Panc1 (cell line): ENCODE measurements around the gene EGFR. TPM values are rescaled to one million over a fixed set of nuclear protein-coding genes. Genes with fewer than 3 reads are reported as not detected.
A peak's percentile ranks its signal among the peaks of the same experiment; 100 is the strongest.

Experiments
- ATAC-seq: fragments of 200-7000 bp; cut with Tn5 transposase; 2 replicates; pipeline ENCODE4 v1.9.1; 2020; ENCODE audit warnings: mild to moderate bottlenecking, moderate library complexity
- BruUV-seq: library from RNA; stranded (reverse); fragments of 400-500 nt; replicated peaks from 2 replicates; lab custom pipeline; 2021; lab: Mats Ljungman, UMichigan
- CTCF ChIA-PET: fragments of 300-600 bp; sonication (Branson Sonifier 250); formaldehyde crosslinking; loops from one replicate; lab custom pipeline; 2022; ENCODE audit warnings: antibody characterized with exemption; lab: Charles Lee
- POLR2A ChIA-PET: fragments of 300-600 bp; sonication (Branson Sonifier 250); formaldehyde crosslinking; loops from one replicate; lab custom pipeline; 2022; ENCODE audit warnings: antibody characterized with exemption; lab: Charles Lee
- DNase-seq: peaks from one replicate; pipeline ENCODE4 v3.0.0-alpha.2; 2010; ENCODE audit warnings: low read depth, low spot score
- H3K27ac ChIP-seq: 2 replicates; pipeline ENCODE4 v1.5.1; 2011; ENCODE audit warnings: mild to moderate bottlenecking, low read length, inconsistent platforms
- H3K27me3 ChIP-seq: fragments of 200-500 bp; sonication (Bioruptor generic); 2 replicates; pipeline ENCODE4 v1.6.0; 2014; ENCODE audit warnings: low read length, inconsistent platforms; ENCODE audit not compliant: control insufficient read depth, insufficient read depth
- H3K36me3 ChIP-seq: fragments of 200-500 bp; sonication (Bioruptor generic); 2 replicates; pipeline ENCODE4 v1.5.1; 2014; ENCODE audit warnings: inconsistent platforms, mild to moderate bottlenecking, low read length, moderate library complexity; ENCODE audit not compliant: control insufficient read depth, insufficient read depth
- H3K4me1 ChIP-seq: 2 replicates; pipeline ENCODE4 v1.5.1; 2011; ENCODE audit warnings: inconsistent platforms, mild to moderate bottlenecking, low read length, moderate library complexity; ENCODE audit not compliant: control insufficient read depth, insufficient read depth
- H3K4me3 ChIP-seq, 2 experiments: 2 replicates each; pipeline ENCODE4 v1.5.1; 2011 to 2012; ENCODE audit warnings: low read depth in 2 of 2, low read length in 2 of 2, mild to moderate bottlenecking in 2 of 2, inconsistent platforms in 1 of 2, moderate library complexity in 1 of 2
- H3K9me3 ChIP-seq: fragments of 200-500 bp; sonication (Bioruptor generic); 2 replicates; pipeline ENCODE4 v1.5.1; 2014; ENCODE audit warnings: low read depth, mild to moderate bottlenecking, inconsistent platforms, low read length, moderate library complexity; ENCODE audit not compliant: control insufficient read depth, insufficient read depth
- POLR2AphosphoS5 ChIP-seq: IDR thresholded peaks from 2 replicates; pipeline ENCODE4 v1.6.1; 2012; ENCODE audit warnings: mild to moderate bottlenecking, low read depth, low read length, moderate library complexity
- SIN3A ChIP-seq: IDR thresholded peaks from 2 replicates; pipeline ENCODE4 v1.6.1; 2012; ENCODE audit warnings: low read depth, mild to moderate bottlenecking, low read length, moderate library complexity, borderline replicate concordance; ENCODE audit not compliant: insufficient read depth
- TCF7L2 ChIP-seq: IDR thresholded peaks from 2 replicates; pipeline ENCODE4 v1.6.1; 2011; ENCODE audit warnings: mild to moderate bottlenecking, low read depth, low read length, inconsistent platforms
- in situ Hi-C: cut with HindIII; loops from 2 replicates; pipeline ENCODE4 v1.10.0; 2016; ENCODE audit warnings: low sequenced_read_pairs, low pct_unique_long_range_greater_than_20kb
- intact Hi-C: fragments of 100-400 bp; cut with micrococcal nuclease; formaldehyde crosslinking; loops from one replicate; pipeline ENCODE4 v1.10.0; 2022; ENCODE audit not compliant: unreplicated experiment
- total RNA-seq: library from RNA; stranded (reverse); gene quantifications from one replicate; pipeline ENCODE4 v1.2.1, GENCODE V29; 2021; ENCODE audit not compliant: unreplicated experiment
- TF ChIP-seq, protein P1 (sequence below): fragments of 450-650 bp; IDR thresholded peaks from 2 replicates; pipeline ENCODE4 v1.5.1; 2017; ENCODE audit warnings: mild to moderate bottlenecking
- TF ChIP-seq, protein P2 (sequence below), 2 experiments: IDR thresholded peaks; 2 replicates each; pipeline ENCODE4 v1.6.1; 2011 to 2012; ENCODE audit warnings: low read depth in 2 of 2, control low read depth in 1 of 2, low read length in 1 of 2, mild to moderate bottlenecking in 1 of 2, moderate library complexity in 1 of 2; ENCODE audit not compliant: insufficient read depth in 1 of 2

EGFR gene
- total RNA-seq, 1 experiment from 2014 or later: 156 TPM

DNA sequence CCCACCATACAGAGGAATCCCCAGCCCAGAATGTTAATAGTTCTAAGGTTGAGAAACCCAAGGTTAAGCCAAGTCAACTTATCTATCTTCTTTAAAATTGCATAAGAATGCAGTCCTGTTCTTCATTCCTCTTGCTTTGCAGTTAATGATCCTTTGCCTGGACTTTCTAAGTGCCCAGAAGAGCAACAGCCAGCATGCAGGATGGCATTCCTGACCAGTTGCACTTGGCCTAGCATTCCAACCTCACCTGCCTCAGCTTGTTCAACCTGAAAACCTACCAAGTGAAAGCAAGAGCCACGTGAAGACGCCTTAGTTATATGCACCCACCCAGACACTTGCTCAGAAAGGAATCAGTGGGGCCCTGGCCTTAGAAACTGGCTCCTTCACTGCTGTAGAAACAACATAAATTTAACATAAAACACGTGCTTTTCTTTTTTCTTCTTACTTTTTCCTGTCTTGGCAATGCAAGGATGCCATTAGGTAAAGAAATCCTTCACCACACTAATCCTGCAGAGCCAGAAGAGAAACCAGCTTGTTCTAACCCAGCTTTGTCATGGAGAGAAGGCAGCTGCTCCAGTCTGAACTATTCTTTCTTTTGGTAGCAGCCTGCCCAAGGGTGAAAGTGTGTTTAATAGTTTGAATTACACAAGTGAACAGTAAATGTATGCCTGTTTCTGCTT lies 25.0 kb downstream of the EGFR start:
- peaks cover 68% of the 10 kb centered on the region for H3K4me1 ChIP-seq
- no peak for ATAC-seq
- in situ Hi-C loops: no loop called here

DNA sequence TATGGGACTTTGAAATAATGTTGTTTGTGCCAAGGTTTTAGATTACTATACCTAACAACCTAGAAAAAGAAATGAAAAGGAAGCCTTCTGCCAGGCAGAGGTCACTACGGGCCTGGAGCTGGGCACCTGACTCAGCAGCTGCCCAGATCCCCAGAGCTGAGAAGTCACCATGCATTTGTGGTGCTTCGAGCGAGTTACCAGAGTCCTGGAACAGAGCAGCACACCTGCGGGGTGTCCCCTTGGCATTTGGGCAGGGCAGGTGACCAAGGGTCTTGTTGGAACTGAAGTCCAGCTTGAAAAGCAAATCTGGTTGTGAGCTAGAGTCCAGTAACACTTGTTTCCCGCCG lies 25.5 kb downstream of the EGFR start:
- in situ Hi-C loops: no loop called here
- Histone ChIP-seq H3K9me3 (no peaks in the 10 kb centered on the region), H3K4me3 (no peak overlapping the region), H3K27me3 (no peaks in the 10 kb centered on the region), H3K36me3 (no peaks in the 10 kb centered on the region; the same call in 1 of the 2 replicates), H3K4me1 (peaks cover 69% of the 10 kb centered on the region), H3K27ac (peak overlapping the region; percentile 52)
- ATAC-seq: no peak
- DNase-seq: no peak
- intact Hi-C loops: no loop called here
- BruUV-seq: no TSS peak
- no peak for TF ChIP-seq TCF7L2
- TF ChIP-seq POLR2AphosphoS5: no peak
- TF ChIP-seq, protein P1, sequence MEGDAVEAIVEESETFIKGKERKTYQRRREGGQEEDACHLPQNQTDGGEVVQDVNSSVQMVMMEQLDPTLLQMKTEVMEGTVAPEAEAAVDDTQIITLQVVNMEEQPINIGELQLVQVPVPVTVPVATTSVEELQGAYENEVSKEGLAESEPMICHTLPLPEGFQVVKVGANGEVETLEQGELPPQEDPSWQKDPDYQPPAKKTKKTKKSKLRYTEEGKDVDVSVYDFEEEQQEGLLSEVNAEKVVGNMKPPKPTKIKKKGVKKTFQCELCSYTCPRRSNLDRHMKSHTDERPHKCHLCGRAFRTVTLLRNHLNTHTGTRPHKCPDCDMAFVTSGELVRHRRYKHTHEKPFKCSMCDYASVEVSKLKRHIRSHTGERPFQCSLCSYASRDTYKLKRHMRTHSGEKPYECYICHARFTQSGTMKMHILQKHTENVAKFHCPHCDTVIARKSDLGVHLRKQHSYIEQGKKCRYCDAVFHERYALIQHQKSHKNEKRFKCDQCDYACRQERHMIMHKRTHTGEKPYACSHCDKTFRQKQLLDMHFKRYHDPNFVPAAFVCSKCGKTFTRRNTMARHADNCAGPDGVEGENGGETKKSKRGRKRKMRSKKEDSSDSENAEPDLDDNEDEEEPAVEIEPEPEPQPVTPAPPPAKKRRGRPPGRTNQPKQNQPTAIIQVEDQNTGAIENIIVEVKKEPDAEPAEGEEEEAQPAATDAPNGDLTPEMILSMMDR: no peak
- TF ChIP-seq, protein P2, sequence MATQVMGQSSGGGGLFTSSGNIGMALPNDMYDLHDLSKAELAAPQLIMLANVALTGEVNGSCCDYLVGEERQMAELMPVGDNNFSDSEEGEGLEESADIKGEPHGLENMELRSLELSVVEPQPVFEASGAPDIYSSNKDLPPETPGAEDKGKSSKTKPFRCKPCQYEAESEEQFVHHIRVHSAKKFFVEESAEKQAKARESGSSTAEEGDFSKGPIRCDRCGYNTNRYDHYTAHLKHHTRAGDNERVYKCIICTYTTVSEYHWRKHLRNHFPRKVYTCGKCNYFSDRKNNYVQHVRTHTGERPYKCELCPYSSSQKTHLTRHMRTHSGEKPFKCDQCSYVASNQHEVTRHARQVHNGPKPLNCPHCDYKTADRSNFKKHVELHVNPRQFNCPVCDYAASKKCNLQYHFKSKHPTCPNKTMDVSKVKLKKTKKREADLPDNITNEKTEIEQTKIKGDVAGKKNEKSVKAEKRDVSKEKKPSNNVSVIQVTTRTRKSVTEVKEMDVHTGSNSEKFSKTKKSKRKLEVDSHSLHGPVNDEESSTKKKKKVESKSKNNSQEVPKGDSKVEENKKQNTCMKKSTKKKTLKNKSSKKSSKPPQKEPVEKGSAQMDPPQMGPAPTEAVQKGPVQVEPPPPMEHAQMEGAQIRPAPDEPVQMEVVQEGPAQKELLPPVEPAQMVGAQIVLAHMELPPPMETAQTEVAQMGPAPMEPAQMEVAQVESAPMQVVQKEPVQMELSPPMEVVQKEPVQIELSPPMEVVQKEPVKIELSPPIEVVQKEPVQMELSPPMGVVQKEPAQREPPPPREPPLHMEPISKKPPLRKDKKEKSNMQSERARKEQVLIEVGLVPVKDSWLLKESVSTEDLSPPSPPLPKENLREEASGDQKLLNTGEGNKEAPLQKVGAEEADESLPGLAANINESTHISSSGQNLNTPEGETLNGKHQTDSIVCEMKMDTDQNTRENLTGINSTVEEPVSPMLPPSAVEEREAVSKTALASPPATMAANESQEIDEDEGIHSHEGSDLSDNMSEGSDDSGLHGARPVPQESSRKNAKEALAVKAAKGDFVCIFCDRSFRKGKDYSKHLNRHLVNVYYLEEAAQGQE (IDR thresholded peaks at IDR 0.05; ENCODE audit: insufficient read depth in 1 of 2, low read depth in 2 of 2, low read length in 1 of 2): no peak
- no peak for TF ChIP-seq SIN3A
- ChIA-PET CTCF (no interaction called here), POLR2A (no interaction called here)

More for the DNA sequence above, 25.0 kb downstream of the EGFR start:
- H3K36me3 ChIP-seq: no peaks in the 10 kb centered on the region; the same call in 1 of the 2 replicates
- ChIA-PET POLR2A (no interaction called here), CTCF (no interaction called here)
- no TSS peak for BruUV-seq
- H3K27ac ChIP-seq: peak overlapping the region; percentile 52
- TF ChIP-seq TCF7L2: no peak
- no peak for TF ChIP-seq SIN3A
- TF ChIP-seq, protein P1: no peak
- no peak for TF ChIP-seq POLR2AphosphoS5
- TF ChIP-seq, protein P2 (IDR thresholded peaks at IDR 0.05; ENCODE audit: insufficient read depth in 1 of 2, low read depth in 2 of 2, low read length in 1 of 2): no peak
- H3K4me3 ChIP-seq: no peak overlapping the region
- intact Hi-C loops: no loop called here
- H3K27me3 ChIP-seq: no peaks in the 10 kb centered on the region
- H3K9me3 ChIP-seq: no peaks in the 10 kb centered on the region
- no peak for DNase-seq
